Glomerular endothelial cell (primary cell): ENCODE results near the gene PPP1R9B. TPM values are rescaled to one million over a fixed set of nuclear protein-coding genes. Genes with fewer than 3 reads are reported as not detected.

Source experiments
- DNase-seq: peaks from one replicate; pipeline ENCODE4 v3.0.0-alpha.2; 2011; ENCODE audit warnings: low read depth, low spot score; ENCODE audit errors: extremely low read depth
- total RNA-seq: library from RNA; depleted of rRNA; stranded (reverse); fragments of >200 nt; gene quantifications from 2 replicates; pipeline ENCODE4 v1.2.3, GENCODE V29; 2015

Gene PPP1R9B
- 35.6 and 56.6 TPM in 2 replicates for total RNA-seq

- DNase-seq = no peak
Observed at GRCh38 chr17:50150354-50151040, at the start of gene PPP1R9B. Gene PPP1R9B (minus strand): TSS chr17:50150677. CDS start chr17:50150513, 164 bp downstream.

- DNase-seq = no peak
Observed at GRCh38 chr17:50199803-50200456, 49.5 kb upstream of the PPP1R9B start.

- no peak for DNase-seq
Observed at GRCh38 chr17:50199211-50199802, 48.8 kb upstream of the PPP1R9B start.

GRCh38 chr17:50198026-50198669 lies 47.7 kb upstream of the PPP1R9B start:
- DNase-seq = no peak

DNA sequence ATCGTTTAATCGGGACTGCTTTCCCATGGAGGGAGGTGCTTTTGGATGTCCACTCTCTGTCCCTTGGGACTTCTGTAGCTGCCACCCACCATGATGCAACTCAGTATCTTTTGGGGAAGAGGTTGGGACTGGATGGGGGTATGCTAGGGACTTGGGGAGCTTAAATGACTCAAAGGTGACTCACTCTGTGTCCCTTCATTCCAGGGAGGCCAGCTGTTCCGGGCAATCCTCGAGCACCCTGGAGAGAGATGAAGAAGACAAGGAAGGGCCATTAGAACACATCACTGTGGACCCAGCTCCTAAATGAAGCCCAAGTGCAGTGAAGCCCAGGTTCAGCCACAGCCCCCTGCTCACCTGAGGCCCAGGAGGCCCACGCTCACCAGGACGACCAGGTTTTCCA lies 46.3 kb upstream of the PPP1R9B start:
- no peak for DNase-seq

GRCh38 chr17:50196036-50196435 lies 45.6 kb upstream of the PPP1R9B start:
- no peak for DNase-seq

DNA sequence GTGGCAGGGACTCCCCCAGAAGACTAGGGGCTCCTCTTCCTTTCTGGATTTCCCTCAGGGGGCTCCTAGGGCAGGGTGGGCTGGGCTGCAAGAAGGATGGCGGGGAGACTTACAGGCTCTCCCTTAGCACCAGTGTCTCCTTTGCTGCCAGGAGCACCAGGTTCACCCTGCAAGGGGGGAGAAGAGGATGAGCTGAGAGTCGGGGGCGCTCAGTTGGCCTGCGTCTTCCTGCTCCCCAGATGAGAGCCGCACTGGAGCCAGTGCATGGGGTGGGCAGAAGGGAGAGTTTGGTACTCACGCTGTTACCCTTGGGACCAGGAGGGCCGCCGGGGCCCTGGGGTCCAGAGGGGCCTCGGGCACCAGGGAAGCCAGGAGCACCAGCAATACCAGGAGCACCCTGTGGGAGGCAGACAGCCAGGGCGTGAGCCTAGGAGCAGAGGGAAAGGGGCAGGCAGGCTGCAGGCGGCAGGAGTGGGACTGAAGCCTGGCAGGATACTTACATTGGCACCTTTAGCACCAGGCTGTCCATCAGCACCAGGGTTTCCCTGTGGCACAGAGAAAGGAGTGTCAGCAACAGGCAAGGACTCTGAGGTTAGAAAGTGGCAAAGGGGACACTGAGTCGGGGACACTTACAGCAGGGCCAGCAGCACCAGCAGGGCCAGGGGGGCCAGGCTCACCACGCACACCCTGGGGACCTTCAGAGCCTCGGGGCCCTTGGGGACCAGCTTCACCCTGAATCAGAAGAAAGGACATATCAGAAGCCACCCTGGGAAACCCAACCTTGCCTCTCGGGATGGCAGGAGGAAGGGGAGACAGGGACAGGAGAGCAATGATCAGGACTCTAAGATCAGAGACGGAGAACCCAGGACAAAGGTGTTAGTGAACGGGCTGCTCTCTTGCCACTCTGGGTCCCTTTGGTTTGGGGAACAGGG lies 44.7 kb upstream of the PPP1R9B start:
- DNase-seq = no peak

DNA sequence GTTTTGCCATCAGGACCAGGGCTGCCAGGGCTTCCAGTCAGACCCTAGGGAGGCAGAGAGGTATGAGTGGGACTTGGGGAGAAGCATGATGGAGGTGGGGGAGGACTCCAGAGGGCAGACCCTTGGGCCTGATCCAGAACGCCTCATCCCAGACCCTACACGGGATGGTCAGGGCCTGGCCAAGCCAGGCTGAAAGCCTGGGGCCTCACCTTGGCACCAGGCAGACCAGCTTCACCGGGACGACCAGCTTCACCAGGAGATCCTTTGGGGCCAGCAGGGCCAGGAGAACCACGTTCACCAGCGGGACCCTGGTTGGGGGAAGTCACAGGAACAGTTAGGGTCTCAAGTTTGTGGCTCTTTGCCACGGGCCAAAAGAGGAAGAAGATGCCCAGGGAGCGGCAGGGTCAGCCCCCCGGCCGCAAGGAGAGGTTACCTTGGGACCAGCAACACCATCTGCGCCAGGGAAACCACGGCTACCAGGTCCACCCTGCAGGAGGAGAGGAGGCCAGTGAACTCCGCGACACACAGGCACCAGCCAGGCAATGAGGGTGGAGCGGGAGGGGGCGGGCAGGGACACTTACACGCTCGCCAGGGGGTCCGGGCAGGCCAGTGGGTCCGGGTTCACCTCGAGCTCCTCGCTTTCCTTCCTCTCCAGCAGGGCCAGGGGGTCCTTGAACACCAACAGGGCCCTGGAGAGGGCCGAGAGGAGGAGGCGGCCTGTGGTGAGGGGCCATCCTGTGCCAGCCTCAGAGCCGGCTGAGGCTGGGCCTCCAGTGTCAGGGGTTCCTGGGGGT lies 43.9 kb upstream of the PPP1R9B start:
- DNase-seq = no peak

- DNase-seq = no peak
Observed at GRCh38 chr17:50192618-50193291, 42.3 kb upstream of the PPP1R9B start.

GRCh38 chr17:50192144-50192617 lies 41.7 kb upstream of the PPP1R9B start:
- no peak for DNase-seq

DNA sequence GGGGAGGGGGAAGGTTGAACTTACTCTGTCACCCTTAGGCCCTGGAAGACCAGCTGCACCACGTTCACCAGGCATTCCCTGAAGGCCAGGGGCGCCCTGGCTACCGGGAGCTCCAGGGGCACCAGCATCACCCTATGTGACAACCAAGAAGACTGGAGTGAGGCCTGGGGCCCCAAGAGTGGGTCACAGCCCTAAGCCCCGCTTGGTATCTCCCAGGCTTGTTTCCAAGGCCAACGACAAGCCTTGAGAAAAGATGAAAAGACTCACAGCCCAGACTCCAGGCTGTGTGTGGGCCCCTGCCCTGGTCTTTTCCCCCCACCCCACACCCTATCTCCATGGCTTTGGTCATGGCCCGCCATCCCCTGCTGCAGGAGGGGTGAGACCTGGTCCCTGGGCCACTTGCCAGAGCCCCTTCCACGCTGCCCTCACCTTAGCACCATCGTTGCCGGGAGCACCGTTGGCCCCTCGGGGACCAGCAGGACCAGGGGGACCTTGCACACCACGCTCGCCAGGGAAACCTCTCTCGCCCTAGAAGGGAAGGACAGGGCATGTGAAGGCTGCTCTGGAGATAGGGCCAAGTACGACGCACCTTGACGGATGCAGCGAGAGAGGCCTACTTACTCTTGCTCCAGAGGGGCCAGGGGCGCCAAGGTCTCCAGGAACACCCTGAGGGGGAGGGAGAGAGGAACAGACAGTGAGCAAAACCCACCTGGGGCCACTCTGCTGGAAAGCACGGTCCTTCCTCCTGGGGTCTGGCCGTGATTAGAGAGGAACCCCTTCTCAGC lies 41.1 kb upstream of the PPP1R9B start:
- no peak for DNase-seq

DNA sequence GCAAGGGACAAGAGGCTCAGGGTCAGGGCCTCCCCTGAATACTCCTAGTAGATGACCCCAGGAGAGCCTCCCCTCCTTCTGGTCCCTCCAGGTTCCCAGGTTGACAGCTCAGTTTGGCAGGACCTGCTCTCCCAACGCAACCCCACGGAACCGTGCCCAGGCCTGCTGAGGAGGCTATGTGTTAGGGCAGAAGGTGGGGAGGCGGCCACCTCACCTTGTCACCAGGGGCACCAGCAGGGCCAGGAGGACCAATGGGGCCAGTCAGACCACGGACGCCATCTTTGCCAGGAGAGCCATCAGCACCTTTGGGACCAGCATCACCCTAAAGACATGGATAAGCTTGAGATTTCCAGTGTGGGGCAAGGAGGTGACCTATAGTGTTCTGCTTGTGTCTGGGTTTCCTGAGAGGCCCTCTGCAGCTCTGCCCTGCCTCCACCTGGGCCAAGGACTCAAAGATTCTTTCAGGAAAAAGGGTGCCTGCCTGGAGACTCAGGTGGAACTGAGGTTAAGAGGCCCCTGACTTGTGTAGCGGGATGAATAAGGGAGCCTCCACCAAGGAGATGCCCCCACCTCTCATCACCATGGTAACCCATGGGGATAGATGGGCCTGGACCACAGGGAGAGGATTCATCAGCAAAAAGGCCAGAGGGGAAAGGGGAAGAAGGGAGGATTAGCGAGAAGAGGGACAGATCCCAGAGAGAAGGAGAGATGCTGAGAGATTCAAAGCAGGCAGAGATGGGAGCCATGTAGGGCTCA lies 40.3 kb upstream of the PPP1R9B start:
- no peak for DNase-seq

DNA sequence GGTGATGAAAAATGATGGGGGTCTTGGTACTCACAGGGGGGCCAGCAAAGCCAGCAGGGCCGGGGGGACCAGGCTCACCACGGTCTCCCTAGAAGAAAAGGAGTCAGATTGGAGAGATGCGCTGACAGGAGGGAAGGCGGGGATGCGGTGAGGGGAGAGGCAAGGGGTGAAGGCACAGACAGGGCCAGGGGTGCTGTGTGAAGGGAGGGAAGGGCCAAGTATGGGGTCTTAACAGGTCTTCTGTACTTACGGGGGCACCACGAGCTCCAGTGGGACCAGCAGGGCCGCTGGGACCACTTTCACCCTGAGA lies 39.8 kb upstream of the PPP1R9B start:
- no peak for DNase-seq

DNA sequence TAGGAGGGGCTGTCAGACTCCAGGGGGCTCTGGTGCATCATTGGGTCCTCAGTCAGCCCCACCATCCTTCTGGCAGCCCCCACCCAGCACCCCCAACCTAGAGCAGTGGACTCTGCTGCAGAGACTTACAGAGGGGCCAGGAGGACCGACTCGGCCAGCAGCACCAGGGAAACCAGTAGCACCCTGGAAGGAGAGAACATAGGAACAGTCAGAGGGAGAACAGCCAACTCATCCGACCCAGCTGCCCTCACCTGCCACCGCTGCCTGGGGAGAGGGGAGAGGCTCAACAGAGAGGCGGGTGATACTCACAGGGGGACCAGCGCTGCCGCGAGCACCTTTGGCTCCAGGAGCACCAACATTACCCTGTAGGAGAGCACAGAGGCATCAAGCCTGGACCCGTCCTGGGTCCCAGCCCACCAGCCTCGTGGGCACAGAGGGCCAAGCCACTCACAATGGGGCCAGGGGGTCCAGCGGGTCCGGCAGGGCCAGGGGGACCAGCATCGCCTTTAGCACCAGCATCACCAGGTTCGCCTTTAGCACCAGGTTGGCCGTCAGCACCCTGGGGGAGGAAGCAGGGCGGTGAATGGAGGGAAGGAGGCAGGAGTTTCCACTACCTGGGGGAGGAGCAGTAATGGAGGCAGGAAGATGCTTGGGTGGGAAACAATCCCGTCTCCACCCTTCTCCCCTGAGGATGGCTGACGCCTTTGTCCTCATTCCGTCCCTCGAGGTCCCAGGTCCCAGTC lies 39.2 kb upstream of the PPP1R9B start:
- DNase-seq = no peak

DNA sequence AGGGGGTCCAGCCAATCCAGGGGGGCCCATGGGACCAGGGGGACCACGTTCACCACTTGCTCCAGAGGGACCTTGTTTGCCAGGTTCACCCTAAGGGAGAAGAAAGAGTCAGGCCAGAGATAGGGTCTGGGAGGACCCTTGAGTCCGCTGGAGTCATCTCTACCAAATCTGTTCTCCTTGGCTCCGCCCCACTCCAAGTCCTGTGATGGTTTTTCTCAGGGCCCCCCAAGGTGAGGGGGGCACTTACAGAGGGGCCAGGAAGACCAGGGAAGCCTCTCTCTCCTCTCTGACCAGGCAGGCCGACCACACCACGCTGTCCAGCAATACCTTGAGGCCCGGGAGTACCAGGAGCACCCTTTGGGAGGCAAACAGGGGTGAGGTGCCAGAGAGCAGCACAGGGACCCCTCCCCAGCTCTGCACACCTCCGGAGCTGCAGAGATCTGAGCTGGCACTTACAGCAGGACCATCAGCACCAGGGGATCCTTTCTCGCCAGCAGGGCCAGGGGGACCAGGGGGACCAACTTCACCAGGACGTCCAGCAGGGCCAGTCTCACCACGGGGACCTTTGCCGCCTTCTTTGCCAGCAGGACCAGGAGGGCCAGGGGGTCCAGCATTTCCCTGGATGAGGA lies 38.6 kb upstream of the PPP1R9B start:
- no peak for DNase-seq

DNA sequence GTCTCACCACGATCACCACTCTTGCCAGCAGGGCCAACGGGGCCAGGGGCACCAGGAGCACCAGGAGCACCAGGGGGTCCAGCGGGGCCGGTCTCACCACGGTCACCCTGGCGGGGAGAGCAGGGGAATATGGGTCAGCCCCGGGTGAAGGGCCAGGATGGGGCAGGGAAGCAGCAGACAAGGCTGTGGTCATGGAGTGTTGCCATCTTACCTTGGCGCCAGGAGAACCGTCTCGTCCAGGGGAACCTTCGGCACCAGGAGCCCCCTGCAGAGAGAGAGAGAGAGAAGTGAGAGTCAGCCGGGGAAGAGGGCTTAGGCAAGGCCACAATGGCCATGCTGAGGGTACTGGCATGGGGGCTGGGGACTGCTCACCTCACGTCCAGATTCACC lies 38.0 kb upstream of the PPP1R9B start:
- no peak for DNase-seq
